Uterus (tissue), 4 donors: ENCODE data around the gene ADH1C. TPM values are rescaled to one million over a fixed set of nuclear protein-coding genes. Genes with fewer than 3 reads are reported as not detected.
A peak's percentile ranks its signal among the peaks of the same experiment; 100 is the strongest.
"Not testable (repeated sequence)": the region's sequence is repeated elsewhere in the genome, so short reads cannot be mapped to it uniquely, and the experiment has no call there.

ENCODE experiments used
- DNase-seq, 2 donors: peaks; one replicate each; pipeline ENCODE4 v3.0.0-alpha.2; 2019 to 2020
- H3K27ac ChIP-seq, 2 donors: fragments of 200-600 bp; sonication (generic); 1 replicate in 1 of 2; 2 replicates in 1 of 2; pipeline ENCODE4 v1.5.1; 2016 to 2018
- H3K27me3 ChIP-seq, 2 donors: fragments of 200-600 bp; sonication (generic); one replicate each; pipeline ENCODE4 v1.5.1; 2018 to 2019; ENCODE audit warnings: control low read depth in 1 of 2
- H3K36me3 ChIP-seq, 2 donors: fragments of 200-600 bp; sonication (generic); one replicate each; pipeline ENCODE4 v1.5.1; 2019; ENCODE audit warnings: control low read depth in 1 of 2
- H3K4me1 ChIP-seq, 2 donors: fragments of 200-600 bp; sonication (generic); one replicate each; pipeline ENCODE4 v1.5.1; 2018 to 2019; ENCODE audit warnings: control low read depth in 1 of 2
- H3K4me3 ChIP-seq, 2 donors: fragments of 200-600 bp; sonication (generic); 1 replicate in 1 of 2; 2 replicates in 1 of 2; pipeline ENCODE4 v1.5.1; 2018 to 2019; ENCODE audit warnings: mild to moderate bottlenecking in 1 of 2
- H3K9me3 ChIP-seq, 2 donors: fragments of 200-600 bp; sonication (generic); one replicate each; pipeline ENCODE4 v1.5.1; 2019; ENCODE audit warnings: control low read depth in 1 of 2
- POLR2A ChIP-seq, 2 donors: fragments of 450-650 bp; IDR thresholded peaks; one replicate each; pipeline ENCODE4 v1.6.1; 2016; ENCODE audit warnings: antibody characterized with exemption in 2 of 2, mild to moderate bottlenecking in 1 of 2, moderate library complexity in 1 of 2
- intact Hi-C: fragments of 100-400 bp; cut with DNase I; formaldehyde crosslinking; loops from one replicate; pipeline ENCODE4 v1.15.1; 2023; ENCODE audit warnings: low total_unique reads
- total RNA-seq, 4 donors: library from RNA; depleted of rRNA in 3 of 4; stranded (reverse); fragments of >200 nt in 3 of 4; gene quantifications; one replicate each; pipeline versions ENCODE4 v1.1.0 to v1.2.4, GENCODE V29; 2014 to 2023
- TF ChIP-seq, protein P1 (sequence below), 4 experiments: fragments of 200-600 bp in 2 of 4; fragments of 450-650 bp in 2 of 4; sonication (generic) in 2 of 4; IDR thresholded peaks; one replicate each; pipeline ENCODE4 v1.5.1; 2016 to 2019; ENCODE audit warnings: antibody characterized with exemption in 4 of 4, mild to moderate bottlenecking in 2 of 4, moderate library complexity in 1 of 4
- donor health status: DM: yes; HTN: yes; CAD: no.

Gene ADH1C
- total RNA-seq, 4 donors from 2014 or later: 0.29 to 4.7 (median 2.3) TPM

DNA sequence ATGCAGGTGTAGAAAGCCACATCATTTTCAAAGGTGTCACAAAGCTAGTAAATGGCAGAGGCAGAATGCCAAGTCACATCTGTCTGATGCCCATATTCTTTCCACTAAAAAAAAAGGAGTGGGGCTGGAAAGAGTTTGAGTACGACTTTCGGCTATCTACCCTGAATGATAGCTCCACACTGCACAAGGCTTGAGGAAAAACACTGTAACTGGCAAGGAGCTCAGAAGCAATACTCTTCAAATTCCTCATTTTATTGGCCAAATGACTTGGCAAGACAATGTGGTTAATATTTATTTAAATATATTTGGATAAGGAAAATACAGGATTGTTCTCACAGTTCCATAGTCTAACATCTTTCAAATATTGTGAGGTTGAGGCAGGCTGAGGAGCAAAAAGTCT is 5.4 kb upstream of the ADH1C start:
- no peaks in the 10 kb centered on the region for H3K27me3 ChIP-seq
- no peaks in the 10 kb centered on the region for H3K9me3 ChIP-seq
- TF ChIP-seq POLR2A (IDR thresholded peaks at IDR 0.05): no peak
- TF ChIP-seq, protein P1, sequence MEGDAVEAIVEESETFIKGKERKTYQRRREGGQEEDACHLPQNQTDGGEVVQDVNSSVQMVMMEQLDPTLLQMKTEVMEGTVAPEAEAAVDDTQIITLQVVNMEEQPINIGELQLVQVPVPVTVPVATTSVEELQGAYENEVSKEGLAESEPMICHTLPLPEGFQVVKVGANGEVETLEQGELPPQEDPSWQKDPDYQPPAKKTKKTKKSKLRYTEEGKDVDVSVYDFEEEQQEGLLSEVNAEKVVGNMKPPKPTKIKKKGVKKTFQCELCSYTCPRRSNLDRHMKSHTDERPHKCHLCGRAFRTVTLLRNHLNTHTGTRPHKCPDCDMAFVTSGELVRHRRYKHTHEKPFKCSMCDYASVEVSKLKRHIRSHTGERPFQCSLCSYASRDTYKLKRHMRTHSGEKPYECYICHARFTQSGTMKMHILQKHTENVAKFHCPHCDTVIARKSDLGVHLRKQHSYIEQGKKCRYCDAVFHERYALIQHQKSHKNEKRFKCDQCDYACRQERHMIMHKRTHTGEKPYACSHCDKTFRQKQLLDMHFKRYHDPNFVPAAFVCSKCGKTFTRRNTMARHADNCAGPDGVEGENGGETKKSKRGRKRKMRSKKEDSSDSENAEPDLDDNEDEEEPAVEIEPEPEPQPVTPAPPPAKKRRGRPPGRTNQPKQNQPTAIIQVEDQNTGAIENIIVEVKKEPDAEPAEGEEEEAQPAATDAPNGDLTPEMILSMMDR (IDR thresholded peaks at IDR 0.05): no peak
- H3K4me3 ChIP-seq: no peak overlapping the region
- intact Hi-C loops: no loop called here
- H3K27ac ChIP-seq: peak overlapping the region in 1 of 2 donors; percentile 44
- no peaks in the 10 kb centered on the region for H3K36me3 ChIP-seq
- DNase-seq: no peak
- H3K4me1 ChIP-seq: peaks cover 5 to 7% of the 10 kb centered on the region in 2 donors

DNA sequence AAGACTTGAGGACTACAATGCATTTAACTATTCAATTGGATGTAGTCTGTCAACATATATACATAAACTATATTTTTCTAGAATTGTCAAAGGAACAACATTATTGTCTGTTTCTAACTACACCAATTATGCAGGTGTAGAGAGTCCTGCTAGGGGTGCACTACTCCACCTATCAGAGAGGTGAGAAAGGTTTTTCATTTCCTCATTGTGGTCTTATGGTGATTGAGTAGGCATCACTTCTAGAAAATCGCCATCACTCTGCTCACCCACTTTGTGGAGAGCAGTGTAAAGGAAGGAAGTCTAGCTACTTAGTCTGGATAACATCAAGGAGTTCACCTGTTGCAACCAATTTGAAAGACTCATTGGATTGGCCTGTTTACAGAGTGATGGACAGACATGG is 4.4 kb upstream of the ADH1C start:
- Histone ChIP-seq H3K27me3 (no peaks in the 10 kb centered on the region), H3K36me3 (no peaks in the 10 kb centered on the region), H3K9me3 (no peaks in the 10 kb centered on the region), H3K4me3 (no peak overlapping the region), H3K27ac (no peak overlapping the region), H3K4me1 (peaks cover 5% of the 10 kb centered on the region in 2 donors)
- TF ChIP-seq, protein P1 (IDR thresholded peaks at IDR 0.05): no peak
- TF ChIP-seq POLR2A (IDR thresholded peaks at IDR 0.05): no peak
- no peak for DNase-seq
- intact Hi-C loops: no loop called here

DNA sequence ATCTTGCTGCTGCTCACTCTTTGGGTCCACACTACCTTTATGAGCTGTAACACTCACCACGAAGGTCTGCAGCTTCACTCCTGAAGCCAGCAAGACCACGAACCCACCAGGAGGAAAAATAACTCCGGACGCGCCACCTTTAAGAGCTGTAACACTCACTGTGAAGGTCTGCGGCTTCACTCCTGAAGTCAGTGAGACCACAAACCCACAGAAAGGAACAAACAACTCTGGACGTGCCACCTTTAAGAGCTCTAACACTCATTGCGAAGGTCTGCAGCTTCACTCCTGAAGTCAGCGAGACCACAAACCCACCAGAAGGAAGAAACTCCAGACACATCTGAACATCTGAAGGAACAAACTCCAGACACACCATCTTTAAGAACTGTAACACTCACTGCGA is 3.6 kb upstream of the ADH1C start:
- DNase-seq: not testable (repeated sequence)

DNA sequence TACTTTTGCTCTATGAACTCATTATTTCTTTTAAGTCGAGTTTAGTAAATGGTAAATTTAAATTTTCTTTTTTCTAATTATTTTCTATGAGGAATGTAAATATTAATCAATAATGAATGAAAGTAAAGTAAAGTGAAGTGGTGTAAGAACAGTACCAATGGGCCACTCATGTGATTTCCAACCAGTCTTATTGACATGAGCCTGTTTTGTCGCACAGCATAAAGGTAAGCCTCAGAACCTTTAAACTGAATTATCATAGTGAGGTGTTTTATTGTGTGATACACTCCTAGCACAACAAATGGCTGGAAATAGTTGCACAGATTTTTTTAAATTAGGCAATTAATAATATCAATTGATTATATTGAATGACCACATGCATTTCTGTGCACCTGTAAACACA is 1.1 kb downstream of the ADH1C start:
- no peak for DNase-seq
- H3K4me3 ChIP-seq: no peak overlapping the region
- TF ChIP-seq POLR2A (IDR thresholded peaks at IDR 0.05): no peak
- TF ChIP-seq, protein P1 (IDR thresholded peaks at IDR 0.05): no peak

More for the DNA sequence above, 3.6 kb upstream of the ADH1C start:
- H3K9me3 ChIP-seq, H3K36me3 ChIP-seq, intact Hi-C loops, H3K27me3 ChIP-seq, H3K4me1 ChIP-seq, H3K27ac ChIP-seq, H3K4me3 ChIP-seq: not testable (repeated sequence)

DNA sequence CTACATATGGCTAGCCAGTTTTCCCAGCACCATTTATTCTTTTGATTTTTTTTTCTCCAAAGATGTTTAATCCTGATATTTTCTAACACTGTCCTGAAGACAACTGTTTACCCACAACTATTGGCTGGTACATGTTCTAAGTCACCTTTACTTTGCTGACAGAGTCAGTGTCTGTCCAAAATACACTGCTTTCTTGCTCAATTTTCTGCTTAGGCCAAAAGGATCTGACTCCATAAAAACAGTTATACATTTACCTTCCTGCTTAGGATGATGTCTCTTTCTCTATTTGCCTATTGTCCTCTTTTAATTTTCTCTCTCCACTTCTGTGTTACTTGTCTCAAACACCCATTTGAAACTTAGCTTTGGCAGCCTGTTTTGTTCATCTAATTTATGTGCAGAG is 3.2 kb downstream of the ADH1C start:
- DNase-seq: no peak

More for the DNA sequence above, 1.1 kb downstream of the ADH1C start:
- intact Hi-C loops: no loop called here
- H3K4me1 ChIP-seq: no peaks in the 10 kb centered on the region
- H3K27me3 ChIP-seq: no peaks in the 10 kb centered on the region
- no peak overlapping the region for H3K27ac ChIP-seq
- H3K36me3 ChIP-seq: no peaks in the 10 kb centered on the region
- H3K9me3 ChIP-seq: no peaks in the 10 kb centered on the region

DNA sequence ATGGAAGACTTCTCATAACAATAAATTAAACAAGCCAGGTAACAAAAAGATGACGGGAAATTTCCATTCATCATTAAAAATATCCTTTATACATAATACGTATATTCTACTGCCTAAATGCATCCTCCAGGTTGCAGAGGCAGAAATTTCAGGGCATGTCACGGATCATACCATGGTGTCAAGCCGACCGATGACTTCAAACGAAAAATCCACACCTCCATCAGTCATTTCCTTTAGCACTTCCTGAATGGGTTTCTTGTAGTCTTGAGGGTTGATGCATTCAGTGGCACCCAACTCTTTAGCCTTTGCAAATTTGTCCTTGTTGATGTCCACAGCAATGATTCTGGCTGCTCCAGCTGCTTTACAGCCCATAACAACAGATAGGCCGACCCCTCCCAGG is 9.9 kb downstream of the ADH1C start:
- H3K27me3 ChIP-seq, H3K4me3 ChIP-seq, DNase-seq, H3K36me3 ChIP-seq, H3K4me1 ChIP-seq, H3K27ac ChIP-seq, H3K9me3 ChIP-seq, intact Hi-C loops: not testable (repeated sequence)

More for the DNA sequence above, 3.2 kb downstream of the ADH1C start:
- Histone ChIP-seq H3K27me3 (no peaks in the 10 kb centered on the region), H3K4me3 (no peak overlapping the region), H3K4me1 (no peaks in the 10 kb centered on the region), H3K36me3 (no peaks in the 10 kb centered on the region), H3K27ac (no peak overlapping the region), H3K9me3 (no peaks in the 10 kb centered on the region)
- TF ChIP-seq POLR2A (IDR thresholded peaks at IDR 0.05): no peak
- TF ChIP-seq, protein P1 (IDR thresholded peaks at IDR 0.05): no peak
- intact Hi-C loops: no loop called here
